HFFc6 (cell line): Measurements from ENCODE around the gene TBX18. TPM values are rescaled to one million over a fixed set of nuclear protein-coding genes. Genes with fewer than 3 reads are reported as not detected.

ENCODE experiments used
- DNase-seq: peaks from one replicate; pipeline ENCODE4 v3.0.0-alpha.2; 2018
- H3K27ac Mint-ChIP-seq: 2 replicates; pipeline ENCODE4 v1.8.0; 2020; ENCODE audit warnings: mild to moderate bottlenecking, mixed read lengths
- H3K27me3 Mint-ChIP-seq: 2 replicates; pipeline ENCODE4 v1.8.0; 2021; ENCODE audit warnings: mild to moderate bottlenecking, moderate library complexity, mixed read lengths; ENCODE audit not compliant: insufficient read depth
- H3K36me3 Mint-ChIP-seq: 2 replicates; pipeline ENCODE4 v1.8.0; 2021; ENCODE audit warnings: low read depth, mixed read lengths
- H3K4me1 Mint-ChIP-seq: 2 replicates; pipeline ENCODE4 v1.8.0; 2020; ENCODE audit warnings: low read depth, mixed read lengths
- H3K4me3 Mint-ChIP-seq: 2 replicates; pipeline ENCODE4 v1.8.0; 2020; ENCODE audit warnings: mild to moderate bottlenecking, moderate library complexity, mixed read lengths
- H3K9me3 Mint-ChIP-seq: 2 replicates; pipeline ENCODE4 v1.8.0; 2020; ENCODE audit warnings: mild to moderate bottlenecking, mixed read lengths
- CTCF ChIP-seq: fragments of 200-600 bp; sonication (generic); IDR thresholded peaks from 2 replicates; pipeline ENCODE4 v1.5.0; 2021; ENCODE audit warnings: antibody characterized with exemption, mild to moderate bottlenecking
- total RNA-seq, 6 experiments: library from RNA; stranded (reverse); fragmentation: NEBNext Ultra II Directional; extraction: Animal tissue kit (Norgen Biotek cat#: 25700); gene quantifications; 2 replicates in 1 of 6; 3 replicates in 5 of 6; pipeline ENCODE4 v1.2.3, GENCODE V29; 2021

Gene TBX18
- total RNA-seq, 6 experiments from 2014 or later = 19.0 to 23.8 (median 20.3) TPM

DNA sequence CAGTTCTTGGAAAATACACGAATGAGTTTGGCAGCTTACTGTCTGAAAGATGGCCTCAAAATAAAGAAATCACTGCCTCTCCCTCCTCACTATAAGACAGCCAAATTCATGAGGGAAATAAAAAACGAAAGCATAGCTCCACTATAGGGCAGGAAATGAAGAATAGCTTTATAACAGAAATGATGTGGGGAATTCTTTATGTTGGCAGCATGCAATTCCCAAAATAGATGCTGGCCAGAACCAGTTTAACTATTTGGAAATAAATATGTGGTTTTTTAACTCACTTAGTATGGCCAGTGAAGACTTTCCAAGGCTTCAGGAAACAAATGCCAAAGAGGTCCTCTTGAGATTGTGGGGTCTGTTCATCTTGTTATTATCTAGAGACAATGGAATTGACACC, 100.5 kb downstream of the TBX18 start:
- no peak for DNase-seq
- Mint-ChIP-seq H3K4me1 (peaks cover 9% of the 10 kb centered on the region), H3K27me3 (no peaks in the 10 kb centered on the region), H3K27ac (no peak overlapping the region), H3K36me3 (no peaks in the 10 kb centered on the region), H3K9me3 (no peaks in the 10 kb centered on the region), H3K4me3 (no peak overlapping the region)
- TF ChIP-seq CTCF = no peak

GRCh38 chr6:84657486-84657885, 106.9 kb downstream of the TBX18 start:
- H3K4me3 Mint-ChIP-seq = no peak overlapping the region
- H3K9me3 Mint-ChIP-seq = no peaks in the 10 kb centered on the region
- H3K27ac Mint-ChIP-seq = no peak overlapping the region
- H3K36me3 Mint-ChIP-seq = no peaks in the 10 kb centered on the region
- peaks cover 35% of the 10 kb centered on the region for H3K4me1 Mint-ChIP-seq
- DNase-seq = no peak
- H3K27me3 Mint-ChIP-seq = no peaks in the 10 kb centered on the region
- no peak for TF ChIP-seq CTCF

DNA sequence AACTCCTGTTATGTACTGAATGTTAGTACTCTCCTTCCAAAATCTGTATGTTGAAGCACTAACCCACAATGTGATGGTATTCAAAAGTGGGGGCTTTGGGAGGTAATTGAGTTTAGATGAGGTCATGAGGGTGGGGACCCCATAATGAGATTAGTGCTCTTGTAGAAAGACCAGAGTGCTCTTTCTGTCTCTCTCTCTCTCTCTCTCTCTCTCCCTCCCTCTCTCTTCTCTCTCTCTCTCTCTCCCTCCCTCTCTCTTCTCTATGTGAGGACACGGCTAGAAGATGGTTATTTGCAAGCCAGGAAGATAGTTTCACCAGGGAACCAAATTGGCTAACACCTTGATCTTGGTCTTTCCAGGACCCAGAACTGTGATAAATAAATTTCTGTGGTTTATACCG, 107.4 kb downstream of the TBX18 start:
- Mint-ChIP-seq H3K27ac (no peak overlapping the region), H3K27me3 (no peaks in the 10 kb centered on the region), H3K9me3 (no peaks in the 10 kb centered on the region), H3K4me1 (peaks cover 39% of the 10 kb centered on the region), H3K36me3 (no peaks in the 10 kb centered on the region), H3K4me3 (no peak overlapping the region)
- no peak for TF ChIP-seq CTCF
- DNase-seq = no peak

- H3K27ac Mint-ChIP-seq = peak overlapping the region; percentile 53
- no peak for TF ChIP-seq CTCF
- peaks cover 64% of the 10 kb centered on the region for H3K4me1 Mint-ChIP-seq
- no peaks in the 10 kb centered on the region; the same call in 1 of the 2 replicates for H3K27me3 Mint-ChIP-seq
- DNase-seq = no peak
- peaks cover 18% of the 10 kb centered on the region for H3K36me3 Mint-ChIP-seq
- H3K4me3 Mint-ChIP-seq = peak overlapping the region; percentile 56
- H3K9me3 Mint-ChIP-seq = peaks cover 3% of the 10 kb centered on the region; the same call in 1 of the 2 replicates
Observed at GRCh38 chr6:84653027-84653551, 111.3 kb downstream of the TBX18 start.

- DNase-seq = peak; percentile 93
- peaks cover 60% of the 10 kb centered on the region for H3K4me1 Mint-ChIP-seq
- peaks cover 21% of the 10 kb centered on the region for H3K36me3 Mint-ChIP-seq
- H3K27me3 Mint-ChIP-seq = no peaks in the 10 kb centered on the region; the same call in 1 of the 2 replicates
- peak overlapping the region; percentile 53 for H3K27ac Mint-ChIP-seq
- no peak for TF ChIP-seq CTCF
- H3K4me3 Mint-ChIP-seq = peak overlapping the region; percentile 56
- H3K9me3 Mint-ChIP-seq = peaks cover 3% of the 10 kb centered on the region; the same call in 1 of the 2 replicates
Observed at GRCh38 chr6:84652356-84653026, 111.9 kb downstream of the TBX18 start.
